ENCODE results near the gene VCL.

The VCL gene

DNA sequence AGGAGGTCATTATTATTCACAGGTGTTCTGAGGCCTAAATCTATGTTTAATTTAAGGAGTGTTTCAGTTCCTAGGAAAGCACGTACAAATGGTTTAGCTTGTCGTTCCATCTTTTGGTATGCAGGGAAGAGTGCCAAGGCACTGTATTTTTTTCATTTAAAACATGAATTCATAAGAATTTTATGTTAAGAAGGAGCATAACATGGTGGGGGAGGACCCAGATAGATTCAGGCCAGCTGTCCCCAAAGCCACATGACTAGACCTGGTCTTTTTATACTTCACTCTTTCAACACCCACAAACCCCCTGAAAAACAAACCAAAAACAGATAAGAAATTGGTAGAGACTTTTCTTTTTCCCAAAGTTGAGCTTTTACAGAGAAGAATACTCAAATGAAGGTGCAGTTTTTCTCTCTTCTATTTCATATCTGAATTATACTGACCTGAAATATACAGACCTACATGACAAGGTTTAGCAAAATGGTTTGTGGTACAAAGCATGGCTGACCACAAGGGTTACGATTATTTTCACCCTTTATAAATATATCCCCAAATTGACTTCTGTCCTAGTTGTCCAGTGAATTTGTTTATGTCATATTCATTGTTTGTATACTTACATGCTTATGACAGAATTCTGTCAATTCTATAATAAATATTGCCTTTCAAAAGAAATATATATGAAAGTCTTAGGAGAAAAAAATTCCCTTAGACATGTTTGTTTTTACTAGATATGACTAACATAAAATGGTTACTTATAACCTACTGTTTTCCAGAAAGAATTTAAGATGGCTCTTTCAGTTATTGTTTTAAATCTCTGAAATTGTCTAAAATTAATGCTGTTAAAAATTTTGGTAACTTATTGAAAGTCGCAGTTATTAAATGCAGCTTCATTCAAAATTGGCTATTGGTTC is 81.4 kb downstream of the VCL start:
- DNase-seq = no peak

DNA sequence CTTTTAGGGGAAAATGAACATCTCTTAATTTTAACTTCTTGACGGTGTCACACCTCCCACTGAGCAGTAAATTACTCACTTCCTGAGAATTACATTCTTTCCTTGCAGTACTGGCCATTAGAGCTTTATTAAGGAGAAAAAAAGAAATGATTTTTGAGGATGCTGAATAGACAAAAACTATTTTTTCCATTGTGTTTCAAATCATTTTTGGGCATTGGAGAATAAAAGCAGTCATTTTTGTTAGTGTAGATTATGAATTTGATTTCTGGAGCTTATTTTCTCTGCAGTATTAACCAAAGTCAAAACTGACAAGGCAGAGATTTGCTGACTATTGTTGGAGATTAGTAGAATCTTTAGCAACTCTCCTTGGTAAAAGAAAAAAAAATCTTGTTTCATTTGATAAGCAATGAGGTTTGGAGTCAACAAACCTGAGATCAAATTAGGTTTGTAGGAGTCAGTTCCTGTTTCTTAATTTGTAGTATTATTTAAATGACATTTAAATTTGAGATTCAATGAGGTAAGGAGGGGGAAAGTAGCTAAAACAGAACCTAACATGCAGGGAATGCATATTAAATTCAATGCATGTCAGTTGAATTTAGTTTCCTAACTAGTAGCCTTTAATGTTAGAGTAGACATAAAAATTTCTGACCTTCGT is 82.1 kb downstream of the VCL start:
- DNase-seq = no peak

DNA sequence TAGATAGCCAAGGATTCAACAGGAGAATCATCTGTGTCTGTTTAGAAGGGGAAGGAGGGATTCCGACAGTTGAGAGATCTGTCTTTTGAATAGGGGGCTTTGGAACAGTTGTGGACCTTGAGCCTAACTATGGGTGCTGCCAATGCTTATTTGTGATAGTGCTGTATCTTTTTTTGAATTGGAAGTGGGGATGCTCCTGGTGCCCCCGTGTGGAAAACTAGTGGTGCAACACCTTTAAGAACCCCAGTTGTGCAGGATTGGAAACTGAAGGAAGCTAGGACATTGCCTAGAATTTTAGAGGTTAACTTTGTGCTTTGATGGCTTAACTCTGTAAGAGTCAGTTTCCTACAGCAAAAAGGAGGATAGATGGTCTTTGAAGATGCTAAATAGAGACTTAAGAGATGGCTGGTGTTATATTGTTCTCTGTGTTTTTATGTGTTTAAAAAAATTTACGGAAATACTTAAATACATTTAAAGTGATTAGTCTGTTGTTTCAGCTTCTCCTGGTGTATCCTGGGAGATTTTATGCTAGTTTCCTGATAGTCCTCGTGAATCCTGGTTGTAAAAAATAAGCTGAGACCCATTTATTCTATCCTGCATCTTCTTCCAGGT is 83.4 kb downstream of the VCL start:
- peak; percentile 12 for DNase-seq

DNA sequence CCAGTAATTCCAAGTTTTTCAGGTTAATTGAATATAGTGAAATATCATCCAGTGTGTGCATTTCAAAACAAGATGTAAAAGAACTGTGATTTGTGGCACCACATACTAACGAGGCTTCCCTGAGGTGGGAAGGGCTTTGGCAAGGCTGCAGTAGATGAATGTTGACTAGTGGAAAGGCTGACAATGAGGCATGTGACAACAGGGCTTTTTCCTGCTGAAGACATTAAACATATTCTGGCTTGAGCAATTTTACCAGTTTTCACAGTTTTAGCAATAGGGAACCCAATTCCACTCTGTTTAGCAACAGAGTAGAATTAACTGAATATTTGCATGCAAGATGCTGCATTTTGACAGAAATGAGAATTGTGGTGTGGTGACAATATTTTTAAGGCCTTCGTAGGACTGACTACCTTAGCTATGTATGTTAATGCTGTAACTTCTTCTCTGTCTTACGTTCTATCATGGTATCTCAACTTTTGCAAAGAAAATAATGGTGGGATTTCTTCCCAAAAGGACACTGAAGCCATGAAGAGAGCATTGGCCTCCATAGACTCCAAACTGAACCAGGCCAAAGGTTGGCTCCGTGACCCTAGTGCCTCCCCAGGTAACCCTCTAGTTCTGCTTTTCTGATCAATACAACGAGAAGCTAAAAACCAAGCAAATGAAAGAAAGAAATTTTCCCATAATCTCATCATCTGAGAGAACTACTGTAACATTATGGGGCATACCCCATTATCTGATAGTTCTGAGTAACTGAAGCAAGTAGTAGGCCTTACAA is 84.2 kb downstream of the VCL start:
- no peak for DNase-seq

DNA sequence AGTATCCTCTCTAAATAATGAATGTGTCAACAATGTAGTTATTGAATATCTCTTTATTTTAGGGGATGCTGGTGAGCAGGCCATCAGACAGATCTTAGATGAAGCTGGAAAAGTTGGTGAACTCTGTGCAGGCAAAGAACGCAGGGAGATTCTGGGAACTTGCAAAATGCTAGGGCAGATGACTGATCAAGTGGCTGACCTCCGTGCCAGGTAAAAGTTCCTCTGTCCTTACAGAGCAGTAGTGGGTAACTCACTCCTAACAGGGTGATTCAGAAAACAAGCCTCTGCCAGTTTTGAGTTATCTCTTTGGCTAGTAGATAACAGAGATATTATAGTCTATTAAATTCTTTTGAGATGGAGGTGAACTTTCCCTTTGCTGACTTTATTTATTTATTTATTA is 85.4 kb downstream of the VCL start:
- DNase-seq = no peak

DNA sequence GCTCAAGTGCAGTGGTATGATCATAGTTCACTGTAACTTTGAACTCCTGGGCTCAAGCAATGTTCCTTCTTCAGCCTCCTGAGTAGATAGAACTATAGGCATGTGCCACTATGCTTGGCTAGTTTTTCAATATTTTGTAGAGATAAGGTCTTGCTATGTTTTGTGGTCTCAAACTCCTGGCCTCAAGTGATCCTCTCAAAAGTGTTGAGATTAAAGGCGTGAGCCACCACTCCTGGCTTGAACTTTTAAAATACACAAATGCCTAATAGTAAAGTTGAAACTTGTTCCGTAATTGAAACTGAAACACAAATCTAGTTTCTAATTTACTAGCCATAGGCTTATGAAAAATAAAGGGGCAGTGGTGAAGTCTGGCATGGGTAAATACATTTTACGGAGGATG is 87.0 kb downstream of the VCL start:
- no peak for DNase-seq

DNA sequence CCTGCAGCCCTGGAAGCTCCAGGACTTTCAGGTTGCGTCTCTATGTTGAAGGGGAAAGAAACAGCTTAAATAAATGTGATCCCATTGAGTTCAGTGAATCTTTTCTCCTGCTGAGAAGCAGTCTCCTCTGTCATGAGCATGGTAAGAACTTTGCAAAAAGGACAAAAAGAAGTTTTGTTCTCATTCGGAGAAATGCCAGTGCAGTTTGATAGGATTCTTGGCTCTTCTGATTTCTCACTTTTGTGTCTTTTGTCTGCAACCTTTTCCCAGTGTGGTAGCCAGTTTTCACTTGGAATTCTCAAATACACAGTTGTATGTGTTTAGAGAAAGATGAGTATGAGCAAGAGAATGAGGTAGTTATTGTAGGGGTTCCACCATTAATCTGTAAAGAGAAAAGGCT is 88.4 kb downstream of the VCL start:
- DNase-seq = no peak

DNA sequence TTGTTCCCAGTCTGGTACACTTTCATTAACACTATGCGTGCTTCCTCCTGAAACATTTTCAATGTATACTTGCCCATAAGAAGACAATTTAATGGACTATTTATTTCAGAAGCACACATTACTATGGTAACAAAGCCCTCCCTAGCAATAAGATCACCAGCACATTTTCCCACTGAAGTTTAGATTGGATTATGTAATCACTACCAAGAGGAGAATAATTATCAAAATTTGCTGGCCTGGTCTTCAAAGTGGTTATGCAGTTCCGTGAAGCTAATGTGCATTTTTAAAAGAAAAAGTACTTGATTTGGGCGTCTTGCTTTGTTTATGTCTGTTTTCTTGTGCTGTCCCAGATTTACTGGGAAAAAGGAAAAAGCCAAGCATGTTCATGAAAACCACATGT is 90.8 kb downstream of the VCL start:
- DNase-seq = no peak

DNA sequence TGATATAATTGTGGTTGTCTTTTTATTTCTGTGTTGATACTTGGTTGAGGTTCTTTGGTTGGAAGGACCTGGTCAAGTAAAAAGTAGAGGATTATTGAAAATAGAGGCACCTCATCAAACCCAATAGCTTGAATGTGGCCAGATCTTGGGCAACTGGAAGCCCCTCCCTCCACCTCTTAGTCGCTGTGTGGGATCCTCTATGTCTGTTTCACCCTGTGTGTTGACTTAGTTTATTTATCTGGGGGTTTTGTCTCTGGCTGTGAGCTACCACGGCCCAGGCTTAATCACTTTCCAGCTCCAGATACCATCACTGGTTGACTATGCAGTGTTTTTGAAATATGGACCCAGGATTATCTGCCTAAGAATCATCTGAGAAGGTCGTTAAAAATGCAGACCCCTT is 94.5 kb downstream of the VCL start:
- DNase-seq = no peak

DNA sequence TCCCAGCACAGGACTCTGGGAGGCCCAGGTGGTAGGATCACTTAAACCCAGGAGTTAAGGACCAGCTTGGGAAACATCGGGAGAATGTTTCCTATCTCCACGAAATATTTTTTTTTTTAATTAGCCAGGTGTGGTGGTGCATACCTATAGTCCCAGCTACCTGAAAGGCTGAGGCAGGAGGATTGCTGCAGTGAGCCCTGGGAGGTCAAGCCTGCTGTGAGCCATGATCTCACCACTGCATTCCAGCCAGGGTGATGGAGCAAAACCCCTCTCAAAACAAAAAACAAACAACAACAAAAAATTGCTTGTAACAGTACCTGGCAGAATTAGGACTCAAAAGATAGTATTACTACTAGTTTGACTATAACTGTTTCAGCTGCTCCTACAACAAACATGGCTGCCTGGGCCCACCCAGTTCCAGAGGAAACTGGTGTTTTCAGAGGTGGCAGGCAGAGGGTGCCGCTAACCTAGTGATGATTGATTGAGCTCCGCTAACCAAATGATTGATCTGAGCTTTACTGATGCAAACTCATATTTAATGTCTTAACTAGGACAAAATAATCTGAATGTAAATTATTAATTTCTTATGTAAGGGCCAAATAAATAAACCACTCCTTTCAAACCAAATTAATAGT is 95.7 kb downstream of the VCL start:
- DNase-seq = no peak

DNA sequence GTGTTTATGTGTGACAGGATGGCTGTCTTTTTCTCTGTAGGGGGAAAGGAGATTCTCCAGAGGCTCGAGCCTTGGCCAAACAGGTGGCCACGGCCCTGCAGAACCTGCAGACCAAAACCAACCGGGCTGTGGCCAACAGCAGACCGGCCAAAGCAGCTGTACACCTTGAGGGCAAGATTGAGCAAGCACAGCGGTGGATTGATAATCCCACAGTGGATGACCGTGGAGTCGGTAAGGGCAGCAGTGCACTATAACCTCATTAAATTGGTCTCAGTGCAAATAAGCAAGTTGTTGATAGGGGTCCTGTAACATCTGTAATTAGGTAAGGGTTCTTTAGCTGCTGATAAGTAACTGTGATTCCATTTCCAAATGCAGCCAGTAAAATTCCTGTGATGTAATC is 96.3 kb downstream of the VCL start:
- DNase-seq = no peak

DNA sequence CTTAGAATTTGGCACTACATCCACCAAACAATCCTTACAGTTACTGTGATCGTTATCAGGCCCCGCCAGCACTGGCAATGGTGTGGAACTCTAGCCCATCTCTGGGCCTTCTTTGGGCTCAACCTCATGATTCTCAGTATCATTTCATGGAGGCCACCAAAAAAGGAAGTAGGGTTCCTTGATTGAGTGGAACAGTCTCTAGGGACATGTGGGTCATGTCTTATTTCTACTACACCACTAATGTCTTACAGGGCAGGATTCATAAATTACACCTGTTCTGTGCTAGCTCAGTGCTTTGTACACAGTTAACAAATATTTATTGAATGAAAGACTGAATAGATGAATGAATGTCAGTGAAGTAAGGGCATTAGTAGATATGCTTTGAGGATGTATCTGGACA is 98.9 kb downstream of the VCL start:
- DNase-seq = no peak

DNA sequence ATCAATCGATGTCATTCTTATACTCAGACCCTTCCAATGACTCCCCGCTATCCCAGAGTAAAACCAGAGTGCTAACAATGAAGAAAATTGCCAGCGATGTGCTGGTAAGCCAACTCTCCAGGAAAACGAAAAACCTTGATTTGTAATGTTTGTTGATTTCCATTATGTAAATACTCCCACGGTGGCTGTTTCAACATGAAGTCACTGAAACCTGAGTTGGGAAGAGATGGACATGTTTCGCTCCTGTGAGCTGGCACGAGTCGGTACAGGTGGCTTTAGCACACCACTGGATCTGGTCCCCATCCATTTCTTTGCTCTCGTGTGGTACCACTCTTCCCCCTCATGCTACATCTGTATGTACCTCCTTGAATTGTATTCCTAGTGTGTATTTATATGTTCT is 99.9 kb downstream of the VCL start:
- DNase-seq = no peak

DNA sequence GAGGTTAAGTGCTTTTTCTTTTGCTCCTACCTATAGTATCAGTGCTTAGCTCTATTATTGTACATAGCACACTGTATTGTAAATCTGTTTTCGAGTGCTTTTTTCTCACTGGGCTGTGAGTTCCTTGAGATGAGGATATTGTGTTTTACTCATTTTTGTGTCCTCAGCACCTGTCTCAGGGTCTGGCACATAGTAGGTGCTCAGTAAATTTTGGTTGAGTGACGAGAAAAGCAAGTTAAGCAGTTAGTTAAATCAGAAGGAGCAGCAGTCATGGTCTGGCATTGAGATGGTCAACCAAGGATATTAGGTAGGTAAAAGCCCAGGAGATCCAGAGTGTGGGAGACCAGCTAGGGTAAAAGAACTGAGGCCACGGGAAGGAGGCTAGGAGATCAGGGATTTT is 101.5 kb downstream of the VCL start:
- DNase-seq = no peak

DNA sequence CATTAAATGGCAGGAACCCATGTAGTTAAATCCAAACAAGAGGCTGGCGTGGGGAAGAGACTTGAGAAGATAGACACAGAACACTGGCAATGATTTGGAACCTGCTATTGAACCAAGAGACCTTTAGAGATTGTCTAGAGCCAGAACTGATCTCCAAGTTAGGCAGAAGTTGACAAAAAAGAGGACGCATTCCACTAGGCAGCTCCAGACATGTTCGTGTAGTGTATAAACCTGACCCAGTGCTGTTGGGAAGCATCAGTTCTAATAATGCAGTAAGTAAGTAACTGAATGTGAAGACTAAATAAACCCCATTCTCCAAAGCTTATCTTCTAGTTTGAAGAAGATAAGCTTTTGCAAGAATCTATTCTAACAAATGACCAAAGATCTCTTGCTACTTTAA is 101.9 kb downstream of the VCL start:
- no peak for DNase-seq

DNA sequence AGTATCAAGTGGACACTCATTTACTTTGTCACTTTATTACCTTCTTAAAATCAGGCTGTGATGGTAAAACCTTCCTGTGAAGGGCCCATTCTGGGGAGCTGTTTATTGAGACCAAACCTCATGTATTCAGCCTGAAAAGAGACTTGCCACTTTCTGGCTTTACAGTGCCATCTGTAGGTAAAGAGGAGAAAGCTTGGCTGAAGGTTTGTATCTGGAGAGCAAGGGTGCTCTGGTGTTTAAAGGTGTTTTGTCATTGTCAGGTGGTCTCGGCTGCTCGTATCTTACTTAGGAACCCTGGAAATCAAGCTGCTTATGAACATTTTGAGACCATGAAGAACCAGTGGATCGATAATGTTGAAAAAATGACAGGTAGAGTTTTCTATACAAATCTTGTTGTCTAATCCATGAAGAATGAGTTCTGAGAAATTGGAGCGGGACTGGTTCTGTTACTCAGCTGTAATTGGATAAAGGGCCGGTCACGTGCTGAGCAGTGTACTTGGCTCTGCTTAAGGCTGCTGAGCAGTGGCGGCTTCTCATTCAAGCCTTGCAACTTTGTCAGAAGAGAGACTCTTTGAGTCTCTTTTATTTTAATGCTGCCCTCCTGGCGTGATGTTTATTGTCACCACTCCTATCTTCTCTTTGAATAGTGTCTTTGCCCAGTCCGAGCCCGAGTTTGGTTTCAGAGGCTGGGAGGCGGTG is 105.8 kb downstream of the VCL start:
- no peak for DNase-seq

DNA sequence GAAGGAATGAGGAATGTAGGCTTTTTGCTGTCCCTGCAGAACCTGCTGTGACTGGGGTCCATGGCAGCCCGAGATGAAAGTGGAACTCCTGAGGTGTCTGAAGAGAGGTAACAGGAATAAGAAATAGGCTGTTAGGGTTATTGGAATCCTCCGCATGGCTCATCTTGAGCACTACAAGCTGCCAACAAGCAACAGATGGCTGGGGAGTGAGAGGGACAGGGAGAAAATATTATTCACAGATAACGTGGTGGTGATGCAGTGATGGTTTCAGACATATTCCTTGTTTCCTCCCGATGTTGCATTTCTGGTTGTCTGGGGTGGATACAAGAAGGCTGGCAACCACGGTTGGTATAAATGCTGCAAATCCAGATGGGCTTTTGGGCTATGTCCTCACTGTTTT is 106.6 kb downstream of the VCL start:
- no peak for DNase-seq

DNA sequence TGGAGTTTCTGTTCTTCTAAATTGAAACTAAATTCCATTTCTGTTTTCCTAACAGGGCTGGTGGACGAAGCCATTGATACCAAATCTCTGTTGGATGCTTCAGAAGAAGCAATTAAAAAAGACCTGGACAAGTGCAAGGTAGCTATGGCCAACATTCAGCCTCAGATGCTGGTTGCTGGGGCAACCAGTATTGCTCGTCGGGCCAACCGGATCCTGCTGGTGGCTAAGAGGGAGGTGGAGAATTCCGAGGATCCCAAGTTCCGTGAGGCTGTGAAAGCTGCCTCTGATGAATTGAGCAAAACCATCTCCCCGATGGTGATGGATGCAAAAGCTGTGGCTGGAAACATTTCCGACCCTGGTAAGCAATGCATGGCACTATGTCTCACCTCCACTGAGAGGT is 107.1 kb downstream of the VCL start:
- no peak for DNase-seq

DNA sequence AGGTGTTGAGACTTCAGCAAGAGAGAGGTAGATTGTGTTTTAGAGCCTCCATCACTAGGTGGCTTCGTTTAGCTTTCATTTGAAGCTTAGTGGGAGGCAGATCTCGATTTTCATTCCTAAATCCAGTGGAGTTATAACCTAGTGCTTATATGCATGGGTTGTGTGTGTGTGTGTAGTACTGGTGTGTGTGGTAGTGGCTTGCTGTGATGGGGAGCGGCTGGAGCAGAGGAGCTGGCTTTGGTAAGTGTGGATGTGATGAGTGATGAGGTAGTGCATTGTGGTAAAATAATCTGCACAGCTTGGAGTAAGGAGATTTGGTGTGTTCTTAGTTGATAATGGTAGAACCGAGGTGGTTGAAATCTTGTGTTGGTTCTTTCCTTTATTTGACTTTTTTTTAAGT is 109.5 kb downstream of the VCL start:
- no peak for DNase-seq

DNA sequence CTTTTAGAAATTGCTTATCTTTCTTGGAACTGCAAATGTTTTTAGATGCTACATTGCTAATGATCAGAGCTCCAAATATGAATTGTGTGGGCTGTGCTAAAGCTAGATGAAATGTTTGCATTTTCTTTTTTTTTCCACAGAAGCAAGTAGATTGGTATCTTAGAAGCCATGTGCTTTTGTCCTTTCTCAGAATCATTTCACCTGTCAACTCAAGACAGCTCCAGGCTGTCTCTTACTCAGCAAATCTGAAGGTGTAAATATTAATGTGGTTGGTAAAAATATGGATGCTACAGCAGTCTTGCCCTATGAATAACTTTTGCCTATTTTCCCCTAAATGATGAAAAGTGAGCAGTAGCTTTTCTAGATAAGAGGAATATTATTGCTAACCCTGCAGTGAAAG is 111.5 kb downstream of the VCL start:
- no peak for DNase-seq

DNA sequence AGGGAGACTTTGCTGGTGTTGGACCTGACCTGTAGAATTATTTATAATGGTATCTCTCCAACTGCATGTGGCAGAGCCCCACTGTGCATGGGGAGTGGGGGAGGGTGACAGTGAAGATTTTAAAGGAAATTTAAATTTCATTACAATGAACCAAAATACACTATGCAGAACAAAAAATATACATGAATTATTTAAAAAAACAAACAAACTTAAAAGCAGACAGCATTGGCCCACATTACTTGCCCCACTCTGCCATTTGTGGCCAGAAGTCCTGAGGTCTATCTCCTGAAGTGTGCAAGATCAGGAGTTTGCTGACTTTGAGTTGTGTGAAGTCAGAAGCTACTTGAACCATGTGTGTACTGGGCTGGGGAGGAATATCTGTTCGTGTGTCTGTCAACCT is 112.2 kb downstream of the VCL start:
- DNase-seq = no peak

DNA sequence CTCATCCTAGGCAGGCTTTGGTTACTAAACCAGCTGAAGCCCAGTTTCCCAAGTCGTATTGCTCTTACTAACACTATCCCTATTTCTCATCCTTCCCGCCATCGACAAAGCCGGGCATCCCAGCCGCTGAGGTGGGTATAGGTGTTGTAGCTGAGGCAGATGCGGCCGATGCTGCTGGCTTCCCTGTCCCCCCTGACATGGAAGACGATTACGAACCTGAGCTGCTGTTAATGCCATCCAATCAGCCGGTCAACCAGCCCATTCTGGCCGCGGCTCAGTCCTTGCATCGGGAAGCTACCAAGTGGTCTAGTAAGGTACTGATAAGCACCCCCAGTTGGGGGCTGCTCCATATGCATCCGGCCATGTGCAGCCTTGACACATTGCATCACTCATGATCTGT is 113.9 kb downstream of the VCL start:
- no peak for DNase-seq
